Epidermal melanocyte (primary cell): ENCODE measurements around the gene STYK1.
"Not testable (repeated sequence)": the region's sequence is repeated elsewhere in the genome, so short reads cannot be mapped to it uniquely, and the experiment has no call there.

Experiments used
- DNase-seq: peaks from one replicate; pipeline ENCODE4 v3.0.0; 2011; ENCODE audit warnings: low spot score; ENCODE audit not compliant: insufficient read length

STYK1 gene

DNA sequence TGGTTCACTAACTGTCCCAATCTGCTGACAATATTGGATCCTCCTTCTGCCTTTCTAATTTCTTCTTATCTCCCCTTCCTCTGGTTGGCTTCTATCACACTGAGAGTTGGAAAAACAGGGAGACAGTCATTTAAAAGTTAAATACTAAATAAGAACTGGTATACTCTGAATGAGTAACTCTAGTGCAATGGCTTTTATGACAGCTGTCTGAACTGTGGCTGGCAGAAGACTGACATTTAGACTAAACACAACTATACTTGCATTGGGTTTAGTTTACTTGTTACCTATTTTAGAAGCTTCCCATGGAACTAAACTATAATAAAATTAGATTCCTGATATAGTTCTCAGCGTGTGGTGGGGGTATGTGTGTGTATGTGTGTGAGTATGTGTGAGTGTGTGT is 52.6 kb downstream of the STYK1 start:
- DNase-seq: no peak

DNA sequence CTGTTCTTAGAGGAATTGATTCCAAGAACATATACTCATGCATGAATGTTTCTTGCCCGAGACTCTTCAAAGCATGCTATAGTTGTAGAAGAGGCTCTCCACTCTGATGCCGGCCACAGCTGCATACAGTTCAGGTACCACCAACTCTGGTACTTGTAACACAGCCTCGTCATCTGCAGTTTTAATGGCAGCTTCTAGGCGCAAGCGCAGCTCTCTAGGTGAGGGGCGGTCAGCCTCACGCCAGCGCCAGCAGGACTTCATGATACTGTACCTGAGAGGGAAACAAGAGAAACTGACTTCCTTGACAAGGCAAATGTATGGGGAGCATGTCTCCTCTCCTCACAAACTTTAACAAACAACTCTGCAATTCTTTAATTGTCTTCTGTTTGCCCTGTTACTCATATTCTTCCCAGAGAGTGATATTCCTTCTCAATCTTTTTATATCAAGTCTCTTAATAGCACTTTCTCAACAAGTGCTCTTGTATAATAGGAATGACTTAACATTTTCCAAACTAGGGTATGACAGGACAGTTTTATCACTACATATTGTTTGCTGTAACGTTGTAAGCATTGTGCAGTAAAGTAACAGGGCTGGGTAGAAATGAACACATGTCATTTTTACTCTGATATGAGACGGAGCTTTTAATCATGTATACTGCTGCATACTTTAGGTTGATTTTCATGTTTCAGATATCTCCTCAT is 53.6 kb downstream of the STYK1 start:
- DNase-seq: no peak

DNA sequence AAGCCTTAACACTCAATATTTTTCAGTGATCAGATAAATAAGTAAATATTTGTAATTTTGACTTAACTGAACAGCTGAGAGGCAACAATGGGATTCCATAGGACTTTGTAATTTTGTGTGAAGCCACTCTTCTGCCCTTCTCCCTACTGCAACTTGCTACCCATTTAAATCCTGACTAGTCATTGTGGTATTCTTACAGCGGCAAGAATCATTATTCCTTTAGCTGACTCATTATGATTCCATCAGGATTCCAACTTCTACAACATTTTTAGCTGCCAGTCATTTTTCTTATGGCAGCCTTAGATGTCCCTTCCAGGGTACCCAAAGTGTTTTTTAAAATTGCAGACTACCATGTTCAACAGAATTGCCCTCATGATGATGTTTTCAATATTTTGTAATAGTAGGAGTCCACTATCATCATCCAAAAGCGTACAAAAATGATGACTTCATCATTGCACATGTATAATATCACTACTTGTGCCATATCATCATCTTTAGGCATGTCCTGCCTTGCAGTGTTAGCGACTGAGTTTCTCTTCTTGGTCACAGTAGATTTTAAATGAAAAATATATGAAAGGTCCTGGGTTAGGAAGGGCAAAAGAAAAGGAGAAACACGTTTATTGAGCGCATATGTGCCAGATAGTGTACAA is 55.4 kb downstream of the STYK1 start:
- no peak for DNase-seq

DNA sequence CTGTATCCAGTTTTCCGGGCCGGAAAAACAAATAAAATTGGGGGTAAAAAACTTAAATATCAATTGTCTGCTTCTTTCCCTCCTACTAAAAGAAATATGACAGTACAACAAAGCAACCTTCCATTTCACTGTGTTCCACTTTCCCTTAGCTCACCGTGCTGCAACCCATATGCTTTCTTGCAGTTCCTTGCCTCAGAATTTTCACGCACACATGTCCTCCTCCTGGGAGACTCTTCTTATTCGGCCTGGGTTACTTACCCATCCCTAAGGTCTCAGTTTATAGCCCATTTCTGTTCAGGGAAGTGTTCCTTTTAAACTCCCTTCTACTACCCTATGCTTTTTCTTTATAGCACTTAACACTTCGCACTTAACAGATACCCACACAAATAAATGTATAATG is 56.0 kb downstream of the STYK1 start:
- DNase-seq: no peak

DNA sequence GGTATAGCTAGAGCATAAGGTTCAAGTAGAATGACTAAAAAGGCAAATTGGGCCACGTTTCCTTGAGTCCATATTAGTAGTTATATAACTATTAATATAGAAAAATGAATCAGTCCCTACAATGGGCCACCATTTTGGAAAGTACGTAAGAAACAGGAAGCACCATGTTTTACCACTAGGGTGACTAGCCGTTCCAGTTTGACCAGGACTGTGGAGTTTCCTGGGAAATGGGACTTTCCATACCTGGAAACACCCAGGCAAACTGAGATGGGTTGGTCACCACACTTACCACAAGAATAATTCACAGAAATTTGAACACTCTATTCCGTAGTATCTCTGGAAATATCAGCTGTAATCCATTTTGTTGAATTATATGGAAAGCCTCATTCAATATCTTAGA is 58.3 kb downstream of the STYK1 start:
- no peak for DNase-seq

DNA sequence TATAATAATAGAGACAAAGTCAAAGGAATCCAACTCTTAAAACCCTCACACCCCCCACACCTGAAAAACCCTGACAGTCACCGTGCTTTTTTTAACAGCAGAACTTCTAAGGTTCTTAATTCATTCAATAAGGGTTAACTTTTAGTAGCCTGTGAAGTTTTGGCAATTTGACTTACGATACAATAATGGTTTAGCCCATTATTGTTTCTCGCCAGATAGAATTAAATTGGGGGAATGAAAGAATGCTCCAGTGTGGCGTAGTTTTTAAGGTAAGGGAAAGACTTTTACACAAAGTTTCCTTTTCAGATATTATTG is 59.8 kb downstream of the STYK1 start:
- no peak for DNase-seq

DNA sequence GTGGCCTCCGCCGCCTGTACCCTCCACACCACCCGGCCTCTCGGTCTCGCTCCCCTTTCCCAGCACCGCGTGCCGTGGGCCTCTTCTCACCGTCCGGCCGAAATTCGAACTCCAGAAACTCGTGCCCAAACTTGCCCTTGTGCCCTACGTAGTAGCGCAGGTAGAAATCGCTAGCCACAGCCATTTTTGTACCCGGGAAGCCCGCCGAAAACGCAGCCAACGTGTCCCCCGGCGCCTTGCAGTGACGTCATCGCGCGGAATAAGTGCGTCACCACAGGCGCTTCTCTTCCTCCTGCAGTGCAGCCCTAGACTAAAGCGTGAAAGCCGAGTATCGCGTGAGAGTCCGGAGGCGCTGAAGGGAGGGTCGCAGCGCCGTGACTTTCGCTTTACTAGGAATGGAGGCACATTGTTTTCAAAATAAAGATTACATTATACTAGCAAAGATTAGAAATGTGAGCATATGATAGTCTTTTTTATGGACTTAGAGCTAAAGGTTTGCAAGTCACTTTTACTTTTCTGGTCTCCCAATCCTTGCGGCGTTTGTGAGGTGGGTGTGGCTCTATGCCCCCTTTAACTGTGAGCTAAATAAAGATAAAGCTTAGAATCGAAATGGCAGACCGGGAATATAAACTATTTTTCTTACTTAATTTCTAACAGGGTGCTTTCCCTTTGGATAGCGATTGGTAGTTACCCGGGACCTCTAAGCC is 60.4 kb downstream of the STYK1 start, which contains the start of gene MAGOHB:
TSS of gene MAGOHB (minus strand) at position 261 of the 707 bp plus-strand sequence. CDS start at position 184, 77 bp downstream.
- peak; percentile 79 for DNase-seq

DNA sequence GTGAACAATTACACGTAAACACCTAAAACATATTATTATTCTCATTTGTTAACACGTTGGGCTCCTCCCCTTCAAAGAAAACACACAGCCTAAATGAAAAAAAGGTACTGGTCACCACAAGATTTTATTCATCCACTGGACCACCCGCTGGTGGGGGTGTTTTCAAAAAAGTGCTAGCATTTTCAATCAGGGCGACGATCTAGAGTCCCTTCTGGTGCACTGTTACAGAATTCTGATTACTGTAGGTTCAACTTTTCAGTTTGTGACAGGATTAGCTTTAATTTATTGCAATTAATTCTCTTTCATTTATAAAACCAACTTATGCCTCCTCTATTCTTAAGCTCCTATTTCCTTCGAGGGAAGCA is 60.9 kb downstream of the STYK1 start:
- DNase-seq: no peak

DNA sequence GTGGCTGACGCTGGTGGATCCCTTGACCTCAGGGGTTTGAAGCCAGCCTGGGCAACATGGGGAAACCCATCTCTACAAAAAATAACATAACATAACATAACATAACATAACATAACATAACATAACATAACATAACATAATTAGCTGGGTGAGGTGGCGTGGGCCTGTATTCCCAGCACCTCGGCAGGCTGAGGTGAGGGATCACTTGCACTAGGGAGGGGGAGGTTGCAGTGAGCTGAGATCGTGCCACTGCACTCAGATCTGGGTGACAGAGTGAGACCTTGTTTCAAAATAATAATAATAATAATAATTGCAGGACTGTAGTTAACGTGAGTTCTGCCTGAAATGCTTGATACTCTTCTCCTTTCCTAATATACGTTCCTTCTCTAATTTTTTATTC is 61.7 kb downstream of the STYK1 start:
- no peak for DNase-seq

DNA sequence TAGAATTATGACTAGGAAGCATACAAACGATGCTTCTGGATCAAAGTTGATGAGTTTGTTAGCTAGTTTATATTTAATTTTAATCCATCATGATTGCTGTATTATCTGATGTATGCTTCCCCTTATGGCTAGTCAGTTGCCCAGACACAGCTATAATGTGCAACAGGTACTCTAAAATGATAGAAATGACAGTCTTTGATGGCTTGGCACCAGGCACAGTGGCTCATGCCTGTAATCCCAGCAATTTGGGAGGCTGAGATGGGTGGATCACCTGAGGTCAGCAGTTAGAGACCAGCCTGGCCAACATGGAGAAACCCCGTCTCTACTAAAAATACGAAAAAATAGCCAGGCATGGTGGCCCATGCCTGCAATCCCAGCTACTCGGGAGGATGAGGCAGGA is 62.6 kb downstream of the STYK1 start:
- DNase-seq: not testable (repeated sequence)

DNA sequence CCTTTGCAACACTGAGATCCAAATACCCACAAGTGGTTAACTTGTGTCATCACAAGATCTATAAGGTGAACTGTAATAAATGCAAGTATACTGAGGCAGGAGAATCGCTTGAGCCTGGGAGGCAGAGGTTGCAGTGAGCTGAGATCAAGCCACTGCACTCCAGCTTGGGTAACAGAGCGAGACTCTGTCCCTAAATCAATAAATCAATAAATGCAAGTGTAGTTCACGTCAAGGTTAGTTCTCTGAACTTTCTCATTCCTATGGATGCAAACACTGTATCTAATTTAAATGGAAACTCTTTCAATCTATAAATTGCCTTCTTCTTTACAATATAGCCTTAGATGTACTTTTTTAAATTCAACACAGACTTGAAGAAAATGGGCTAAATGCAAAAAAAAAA is 63.7 kb downstream of the STYK1 start:
- no peak for DNase-seq

DNA sequence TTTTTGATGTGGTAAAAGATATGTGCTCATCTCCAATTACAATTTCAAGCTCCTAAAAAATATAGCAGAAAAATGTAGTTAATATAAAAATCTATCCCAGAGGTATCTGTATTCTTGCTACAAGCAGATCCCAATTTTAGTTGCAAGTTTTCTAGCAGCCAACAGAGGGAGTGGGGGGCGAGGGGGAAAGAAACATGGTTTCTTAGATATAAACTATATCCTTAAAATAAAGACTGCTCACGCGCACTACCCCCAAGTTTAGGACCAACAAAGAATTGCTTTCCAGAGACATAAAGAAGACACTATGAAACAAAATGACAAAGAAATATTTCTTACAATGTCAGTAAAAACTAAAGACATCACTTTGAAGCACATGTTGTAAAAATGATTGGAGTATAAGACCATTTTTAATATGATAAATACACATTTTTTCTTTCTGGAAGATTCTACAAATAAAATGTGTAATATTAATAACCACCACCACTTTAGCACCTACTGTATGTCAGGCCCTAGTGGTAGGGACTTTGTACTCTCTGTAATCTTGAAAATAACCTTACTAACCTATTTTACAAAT is 65.9 kb downstream of the STYK1 start:
- no peak for DNase-seq

DNA sequence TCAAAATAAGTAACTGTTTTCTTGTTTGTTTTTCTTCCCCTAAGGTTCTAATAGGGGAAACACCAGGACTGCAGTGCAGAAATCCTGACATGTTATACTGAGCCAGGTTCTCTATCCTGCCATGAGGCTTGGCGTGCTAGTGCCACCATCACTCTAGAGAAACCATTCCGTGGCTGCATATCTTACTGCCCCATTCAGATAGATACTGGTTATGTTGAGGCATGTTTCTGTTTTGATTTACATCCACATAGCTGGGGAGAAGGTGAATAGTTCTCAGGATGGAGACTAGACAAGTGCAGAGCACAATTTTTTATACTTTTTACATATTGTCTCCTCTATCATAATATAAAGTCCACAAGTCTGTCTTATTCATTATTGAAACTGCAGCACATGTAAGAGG is 72.0 kb downstream of the STYK1 start:
- no peak for DNase-seq

DNA sequence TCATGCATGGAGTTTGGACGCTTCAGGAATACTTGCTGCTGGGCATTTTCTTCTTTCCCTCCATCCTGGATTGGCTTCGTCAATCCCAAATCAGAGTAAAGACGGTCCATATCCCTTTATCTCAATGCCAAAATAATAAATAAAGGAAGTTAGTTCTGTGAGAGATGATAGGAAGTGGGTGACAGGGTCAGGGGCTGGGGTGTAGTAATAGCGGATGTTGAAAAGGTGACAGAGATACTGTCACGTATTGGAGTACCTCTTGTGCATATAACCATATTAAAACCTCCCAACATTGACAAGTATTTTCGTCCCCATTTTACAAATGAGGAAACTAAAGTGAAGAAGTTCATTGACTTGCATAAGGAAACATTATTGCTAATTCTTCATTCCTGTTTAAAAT is 72.9 kb downstream of the STYK1 start:
- no peak for DNase-seq

DNA sequence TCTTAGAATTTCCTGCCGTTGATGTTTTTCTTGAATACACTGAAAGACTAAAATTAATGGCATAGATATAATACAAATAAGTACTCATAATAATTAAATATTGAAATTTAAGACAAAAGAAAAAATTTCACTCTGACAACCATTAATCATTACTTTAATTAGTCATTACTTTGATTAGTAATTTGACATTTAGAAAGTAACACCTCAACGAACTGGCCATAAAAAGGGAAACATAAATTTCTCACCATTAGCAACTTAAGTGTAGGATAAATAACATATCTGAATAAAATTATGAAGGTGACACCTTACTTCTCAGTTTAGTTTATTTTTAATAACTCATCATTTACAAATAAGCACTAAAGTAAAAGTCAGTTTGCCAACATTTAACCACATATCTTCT is 78.0 kb downstream of the STYK1 start:
- no peak for DNase-seq

DNA sequence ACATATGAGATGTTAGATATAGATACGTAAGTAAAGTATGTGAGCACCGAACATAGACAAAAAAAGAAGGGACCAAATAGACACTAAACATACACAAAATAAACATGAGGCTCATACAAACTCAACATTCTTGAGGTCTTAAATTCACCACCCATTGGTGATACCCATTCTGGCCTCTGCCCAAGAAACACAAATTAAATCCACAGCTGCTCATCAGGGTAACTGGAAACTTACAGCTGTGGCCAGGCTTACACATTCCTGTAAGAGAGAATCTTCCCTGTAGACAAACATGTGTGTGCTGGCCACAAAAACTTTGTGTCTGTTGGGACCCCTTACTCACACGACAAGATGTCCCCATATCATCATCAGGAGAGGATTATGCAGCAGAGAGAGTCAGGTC is 82.9 kb downstream of the STYK1 start:
- DNase-seq: no peak

DNA sequence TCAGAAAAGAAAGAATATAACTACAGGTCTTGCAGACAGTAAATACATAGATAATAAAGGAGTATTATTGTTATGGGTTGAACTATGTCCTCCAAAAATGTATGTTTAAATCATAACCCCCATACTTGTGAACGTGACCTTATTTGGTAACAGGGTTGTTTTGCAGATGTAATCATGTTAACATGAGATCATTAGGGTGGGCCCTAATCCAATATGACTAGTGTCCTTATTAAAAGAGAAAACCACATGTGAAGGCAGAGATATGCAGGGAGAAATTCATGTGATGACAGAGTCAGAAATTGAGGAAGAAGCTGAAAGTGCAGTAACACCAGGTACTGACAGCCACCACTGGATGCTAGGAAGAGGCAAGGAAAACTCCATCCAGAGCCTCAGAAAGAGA is 89.4 kb downstream of the STYK1 start:
- DNase-seq: no peak

DNA sequence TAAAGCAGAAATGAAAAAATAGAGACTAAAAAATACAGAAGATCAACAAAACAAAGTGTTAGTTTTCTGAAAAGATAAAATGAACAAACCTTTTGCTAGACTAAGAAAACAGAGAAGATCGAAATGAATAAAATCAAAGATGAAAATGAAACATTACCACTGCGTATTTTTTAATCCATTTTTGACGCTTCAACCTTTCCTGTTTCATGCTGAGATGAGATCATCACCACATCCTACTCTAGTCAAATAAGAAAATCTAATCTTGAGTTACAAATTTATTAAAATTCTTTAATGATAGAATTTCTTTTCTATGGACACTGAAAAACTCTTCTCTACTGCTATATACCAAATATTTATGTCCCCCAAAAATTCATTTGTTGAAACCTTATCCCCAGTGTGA is 91.1 kb downstream of the STYK1 start:
- no peak for DNase-seq

DNA sequence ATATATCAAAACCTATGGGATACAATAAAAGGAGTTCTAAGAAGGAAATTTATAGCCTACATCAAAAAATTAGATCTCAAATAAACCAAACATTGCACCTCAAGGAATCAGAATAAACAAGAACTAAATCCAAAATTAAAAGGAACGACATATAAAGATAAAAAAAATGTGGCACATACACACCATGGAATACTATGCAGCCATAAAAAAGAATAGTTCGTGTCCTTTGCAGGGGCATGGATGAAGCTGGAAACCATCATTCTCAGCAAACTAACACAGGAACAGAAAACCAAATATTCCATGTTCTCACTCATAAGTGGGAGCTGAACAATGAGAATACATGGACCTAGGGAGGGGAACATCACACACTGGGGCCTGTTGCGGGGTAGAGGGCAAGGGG is 91.7 kb downstream of the STYK1 start:
- DNase-seq: not testable (repeated sequence)

DNA sequence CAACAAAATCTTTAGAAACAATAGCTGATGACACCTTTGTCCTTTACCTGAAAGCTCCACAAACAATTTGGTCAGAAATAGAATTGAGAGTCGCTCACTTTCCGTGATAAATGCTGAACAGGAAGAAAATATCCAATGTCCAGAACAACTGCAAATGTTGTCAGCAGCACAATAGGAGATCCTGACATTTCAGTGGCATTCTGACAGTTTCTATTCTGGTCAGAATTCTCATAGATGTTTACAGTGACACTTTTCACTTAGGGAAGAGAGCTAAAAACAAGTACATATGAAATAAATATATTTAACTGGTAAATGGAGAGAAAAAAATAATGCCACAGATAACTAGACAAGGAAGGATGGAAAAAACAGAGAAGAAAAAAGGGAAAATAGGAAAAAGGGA is 99.5 kb downstream of the STYK1 start:
- no peak for DNase-seq

DNA sequence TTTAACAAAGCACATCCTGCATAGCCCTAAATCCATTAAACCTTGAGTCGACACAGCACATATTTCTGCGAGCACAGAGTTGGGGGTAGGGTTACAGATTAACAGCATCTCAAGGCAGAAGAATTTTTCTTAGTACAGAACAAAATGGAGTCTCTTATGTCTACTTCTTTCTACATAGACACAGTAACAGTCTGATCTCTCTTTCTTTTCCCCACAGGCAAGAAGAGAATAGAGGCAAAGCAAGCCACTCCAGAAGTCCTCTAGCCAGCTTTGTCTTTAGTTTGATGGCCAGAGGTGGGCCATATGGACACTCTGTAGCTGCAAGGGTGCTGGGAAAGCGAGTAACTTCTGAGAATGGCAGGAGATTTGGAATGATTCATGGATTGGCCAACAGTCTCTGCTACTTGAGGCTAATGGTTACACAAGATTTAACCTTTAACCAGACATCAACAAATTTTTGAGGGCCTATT is 101.8 kb downstream of the STYK1 start:
- DNase-seq: not testable (repeated sequence)

DNA sequence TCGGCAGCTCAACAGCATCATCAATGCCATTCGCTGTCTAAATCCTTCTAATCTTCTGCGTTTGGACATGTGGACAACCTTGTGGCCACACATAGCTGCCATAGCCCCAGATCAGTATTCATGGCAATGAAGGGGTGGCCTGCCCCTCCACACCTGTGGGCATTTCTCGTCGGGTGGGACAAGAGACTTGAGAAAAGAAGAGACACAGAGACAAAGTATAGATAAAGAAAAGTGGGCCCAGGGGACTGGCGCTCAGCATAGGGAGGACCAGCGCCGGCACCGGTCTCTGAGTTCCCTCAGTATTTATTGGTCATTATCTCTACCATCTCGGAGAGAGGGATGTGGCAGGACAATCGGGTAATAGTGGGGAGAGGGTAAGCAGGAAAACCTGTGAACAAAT is 102.7 kb downstream of the STYK1 start:
- no peak for DNase-seq
